ENCODE results near the gene MICAL1.

- TF ChIP-seq, protein P1, sequence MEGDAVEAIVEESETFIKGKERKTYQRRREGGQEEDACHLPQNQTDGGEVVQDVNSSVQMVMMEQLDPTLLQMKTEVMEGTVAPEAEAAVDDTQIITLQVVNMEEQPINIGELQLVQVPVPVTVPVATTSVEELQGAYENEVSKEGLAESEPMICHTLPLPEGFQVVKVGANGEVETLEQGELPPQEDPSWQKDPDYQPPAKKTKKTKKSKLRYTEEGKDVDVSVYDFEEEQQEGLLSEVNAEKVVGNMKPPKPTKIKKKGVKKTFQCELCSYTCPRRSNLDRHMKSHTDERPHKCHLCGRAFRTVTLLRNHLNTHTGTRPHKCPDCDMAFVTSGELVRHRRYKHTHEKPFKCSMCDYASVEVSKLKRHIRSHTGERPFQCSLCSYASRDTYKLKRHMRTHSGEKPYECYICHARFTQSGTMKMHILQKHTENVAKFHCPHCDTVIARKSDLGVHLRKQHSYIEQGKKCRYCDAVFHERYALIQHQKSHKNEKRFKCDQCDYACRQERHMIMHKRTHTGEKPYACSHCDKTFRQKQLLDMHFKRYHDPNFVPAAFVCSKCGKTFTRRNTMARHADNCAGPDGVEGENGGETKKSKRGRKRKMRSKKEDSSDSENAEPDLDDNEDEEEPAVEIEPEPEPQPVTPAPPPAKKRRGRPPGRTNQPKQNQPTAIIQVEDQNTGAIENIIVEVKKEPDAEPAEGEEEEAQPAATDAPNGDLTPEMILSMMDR (conservative IDR thresholded peaks at IDR 0.05; ENCODE audit: low read length), result no peak
- TF ChIP-seq EZH2phosphoT487 (IDR thresholded peaks at IDR 0.05; ENCODE audit: borderline replicate concordance), result no peak
These were observed 29.8 kb upstream of the MICAL1 start for GRCh38 chr6:109485266-109485935.

All from Loucy (cell line).